ENCODE measurements around the gene TUSC2. TPM values are rescaled to one million over a fixed set of nuclear protein-coding genes. Genes with fewer than 3 reads are reported as not detected.

The TUSC2 gene
- total and polyA plus RNA-seq, 2 of the 8 experiments (the other 6 are each of a cell fraction or from before 2014, with no cell fraction given) = 33.3 to 65.4 TPM

DNA sequence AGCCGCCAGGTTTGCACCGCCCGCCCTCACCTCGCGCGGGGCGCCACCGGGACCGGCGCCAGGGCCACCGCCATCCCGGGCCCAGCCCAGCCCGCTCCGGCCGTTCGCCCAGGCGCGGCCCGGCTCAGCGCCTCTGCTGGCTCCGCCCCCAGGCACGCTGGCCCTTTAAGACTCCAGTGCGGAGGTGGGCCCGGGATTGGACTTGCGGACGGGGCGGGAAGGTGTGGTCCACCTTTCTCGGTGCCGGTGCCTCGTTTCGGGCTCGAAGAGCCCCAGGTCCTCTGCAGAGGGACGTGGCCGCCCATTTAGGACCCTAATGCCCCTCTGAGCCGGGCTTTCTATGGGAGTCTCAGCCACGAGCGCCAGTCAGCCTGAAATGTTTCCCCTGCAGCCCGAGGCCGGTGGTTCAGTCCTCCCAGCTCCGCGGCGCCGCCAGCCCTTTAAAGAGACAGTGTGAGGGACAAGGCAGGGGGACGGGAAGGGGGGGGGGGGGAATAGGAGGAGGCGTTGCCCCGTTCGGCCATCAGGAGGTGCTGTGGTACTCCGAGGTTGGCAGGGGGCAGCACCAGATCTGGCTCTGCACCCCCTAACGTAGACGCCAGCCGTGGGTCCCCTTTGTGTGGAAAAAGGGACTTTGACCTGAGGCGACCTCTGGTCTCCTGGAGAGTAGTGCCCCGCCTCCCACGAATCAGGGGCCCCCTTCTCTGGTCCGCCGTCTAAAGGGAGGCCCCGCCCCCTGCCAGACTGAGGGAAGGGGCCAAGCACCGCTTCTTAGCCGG is 6.5 kb downstream of the TUSC2 start (continued):
- TF ChIP-seq KDM5A (IDR thresholded peaks at IDR 0.05; ENCODE audit: low read length) (no peak), RXRA (IDR thresholded peaks at IDR 0.05; ENCODE audit: insufficient read depth, low read depth, low read length) (peak; percentile 68; the same call in 1 of the 2 replicates), KDM1A (IDR thresholded peaks at IDR 0.05; ENCODE audit: borderline replicate concordance, low read length) (no peak), NRF1 (IDR thresholded peaks at IDR 0.05; ENCODE audit: low read depth, low read length) (no peak), GTF2F1 (IDR thresholded peaks at IDR 0.05; ENCODE audit: borderline replicate concordance, low read depth, low read length) (no peak), RAD21 (IDR thresholded peaks at IDR 0.05 in 1 of 2, conservative IDR thresholded peaks at IDR 0.05 in 1 of 2; ENCODE audit: low read depth in 2 of 2, low read length in 2 of 2) (0 out of 4 replicates have a peak, but pooled peaks of 1 of the 2 experiments have one; percentile 20), POLR2A (IDR thresholded peaks at IDR 0.05; ENCODE audit: control extremely low read depth in 1 of 2, low read depth in 2 of 2, low read length in 2 of 2) (peak in 1 of 2 experiments; percentile 97; a peak in 2 of 3 replicates), RFX5 (IDR thresholded peaks at IDR 0.05; ENCODE audit: borderline replicate concordance, low read depth, low read length) (no peak), EP300 (IDR thresholded peaks at IDR 0.05; ENCODE audit: borderline replicate concordance in 1 of 2, low read depth in 2 of 2, low read length in 2 of 2) (peak in 1 of 2 experiments; percentile 97; a peak in 2 of 3 replicates), SUZ12 (IDR thresholded peaks at IDR 0.05; ENCODE audit: low read length) (no peak), CBX8 (IDR thresholded peaks at IDR 0.05; ENCODE audit: borderline replicate concordance, low read depth, low read length) (no peak), SIN3A (conservative IDR thresholded peaks at IDR 0.05 in 1 of 2, IDR thresholded peaks at IDR 0.05 in 1 of 2; ENCODE audit: low read depth in 1 of 2, low read length in 2 of 2) (no peak; a peak in 2 of 4 replicates), SAP30 (IDR thresholded peaks at IDR 0.05; ENCODE audit: insufficient read depth, insufficient replicate concordance, low read length) (no peak), BCL11A (IDR thresholded peaks at IDR 0.05; ENCODE audit: low read depth in 2 of 2, low read length in 2 of 2) (no peak), POLR2AphosphoS5 (IDR thresholded peaks at IDR 0.05; ENCODE audit: low read depth, low read length) (peak; percentile 89), PHF8 (conservative IDR thresholded peaks at IDR 0.05; ENCODE audit: low read depth, low read length) (peak; percentile 99), CREB1 (IDR thresholded peaks at IDR 0.05) (no peak), CHD2 (IDR thresholded peaks at IDR 0.05; ENCODE audit: low read length) (no peak), TAF1 (IDR thresholded peaks at IDR 0.05; ENCODE audit: low read depth, low read length) (peak; percentile 82), CTBP2 (IDR thresholded peaks at IDR 0.05; ENCODE audit: borderline replicate concordance, insufficient read depth, insufficient read length, low read length) (no peak), JUND (IDR thresholded peaks at IDR 0.05; ENCODE audit: low read length) (peak; percentile 96), NANOG (IDR thresholded peaks at IDR 0.05; ENCODE audit: insufficient read depth, low read depth, low read length, poor library complexity, severe bottlenecking) (no peak), SP4 (IDR thresholded peaks at IDR 0.05; ENCODE audit: low read length) (peak; percentile 76; the same call in 1 of the 2 replicates), SIX5 (IDR thresholded peaks at IDR 0.05; ENCODE audit: low read depth, low read length) (no peak)
